Thyroid gland (tissue), 4 donors: ENCODE data around the gene SVIL.

Experiments used
- CTCF ChIP-seq, 6 experiments: fragments of 200-600 bp in 3 of 6; fragments of 450-650 bp in 3 of 6; sonication (generic) in 3 of 6; IDR thresholded peaks; one replicate each; pipeline ENCODE4 v1.5.1; 2016 to 2019; ENCODE audit warnings: antibody characterized with exemption in 6 of 6, mild to moderate bottlenecking in 2 of 6, inconsistent platforms in 1 of 6, moderate library complexity in 1 of 6
- POLR2A ChIP-seq, 2 donors: fragments of 450-650 bp; IDR thresholded peaks; one replicate each; pipeline ENCODE4 v1.6.1; 2017; ENCODE audit warnings: antibody characterized with exemption in 2 of 2, mild to moderate bottlenecking in 2 of 2, moderate library complexity in 1 of 2

GRCh38 chr10:29681676-29682448 lies 47.1 kb upstream of the SVIL start:
- no peak for TF ChIP-seq POLR2A (IDR thresholded peaks at IDR 0.05)
- no peak for TF ChIP-seq CTCF (IDR thresholded peaks at IDR 0.05)
